ENCODE data around the gene DPH7.

- TF ChIP-seq CTCF (IDR thresholded peaks at IDR 0.05; ENCODE audit: poor library complexity) (no peak), EZH2 (IDR thresholded peaks at IDR 0.05; ENCODE audit: borderline replicate concordance) (no peak)
Observed at GRCh38 chr9:137520614-137521404, 57.9 kb downstream of the DPH7 start.

All from hepatocyte (in vitro differentiated cells).